Neural cell (in vitro differentiated cells): ENCODE measurements around the gene IMMP2L. TPM values are rescaled to one million over a fixed set of nuclear protein-coding genes. Genes with fewer than 3 reads are reported as not detected.
"Not testable (repeated sequence)": the region's sequence is repeated elsewhere in the genome, so short reads cannot be mapped to it uniquely, and the experiment has no call there.

Source experiments
- H2AFZ ChIP-seq: fragments of 200-600, 300-800 bp; sonication (generic), shearing (Covaris generic); 2 replicates; pipeline ENCODE4 v1.6.0; 2014; ENCODE audit warnings: low read depth, mild to moderate bottlenecking, antibody characterized with exemption, low read length, moderate library complexity
- H3F3A ChIP-seq: fragments of 200-600 bp; shearing (Covaris generic); 2 replicates; pipeline ENCODE4 v1.6.1; 2016; ENCODE audit warnings: mild to moderate bottlenecking, moderate library complexity, mixed read lengths, antibody characterized with exemption, low read length; ENCODE audit not compliant: insufficient read depth, poor library complexity, severe bottlenecking
- H3K27ac ChIP-seq: fragments of 200-600, 300-800 bp; sonication (generic), shearing (Covaris generic); 2 replicates; pipeline ENCODE4 v1.5.1; 2014; ENCODE audit warnings: mild to moderate bottlenecking, low read length, moderate library complexity
- H3K27me3 ChIP-seq: fragments of 300-800, 200-600 bp; sonication (generic), shearing (Covaris generic); 2 replicates; pipeline ENCODE4 v1.6.0; 2014; ENCODE audit warnings: mild to moderate bottlenecking, low read depth, low read length, moderate library complexity; ENCODE audit not compliant: insufficient read depth
- H3K36me3 ChIP-seq: fragments of 300-800, 200-600 bp; sonication (generic), shearing (Covaris generic); 2 replicates; pipeline ENCODE4 v1.5.1; 2014; ENCODE audit warnings: mild to moderate bottlenecking, antibody characterized with exemption, low read length, moderate library complexity; ENCODE audit not compliant: insufficient read depth
- H3K4me2 ChIP-seq: fragments of 300-800, 200-600 bp; sonication (generic), shearing (Covaris generic); 2 replicates; pipeline ENCODE4 v1.6.0; 2014; ENCODE audit warnings: mild to moderate bottlenecking, low read length
- H3K4me3 ChIP-seq: fragments of 300-800, 200-600 bp; sonication (generic), shearing (Covaris generic); 2 replicates; pipeline ENCODE4 v1.5.1; 2014; ENCODE audit warnings: mild to moderate bottlenecking, low read length, moderate library complexity
- H3K79me2 ChIP-seq: fragments of 200-600 bp; shearing (Covaris generic); replicated peaks from 2 replicates; pipeline ENCODE4 v1.6.0; 2014; ENCODE audit warnings: mild to moderate bottlenecking, low read length, moderate library complexity; ENCODE audit not compliant: insufficient read depth
- H3K9ac ChIP-seq: fragments of 300-800, 200-600 bp; sonication (generic), shearing (Covaris generic); 2 replicates; pipeline ENCODE4 v1.6.1; 2016; ENCODE audit warnings: mild to moderate bottlenecking, low read length, mixed read lengths
- H3K9me2 ChIP-seq: fragments of 200-600 bp; shearing (Covaris generic); 2 replicates; pipeline ENCODE4 v1.6.1; 2016; ENCODE audit warnings: mild to moderate bottlenecking, low read length, mixed read lengths; ENCODE audit not compliant: insufficient read depth
- H3K9me3 ChIP-seq: fragments of 200-600, 300-800 bp; sonication (generic), shearing (Covaris generic); 2 replicates; pipeline ENCODE4 v1.6.1; 2016; ENCODE audit warnings: mild to moderate bottlenecking, mixed run types, low read length, moderate library complexity, mixed read lengths
- H4K20me1 ChIP-seq: fragments of 200-600 bp; shearing (Covaris generic); 2 replicates; pipeline ENCODE4 v1.6.1; 2016; ENCODE audit warnings: mild to moderate bottlenecking, mixed run types; ENCODE audit not compliant: insufficient read depth
- CTCF ChIP-seq: fragments of 450-650 bp; IDR thresholded peaks from 2 replicates; pipeline ENCODE4 v1.5.1; 2014; ENCODE audit warnings: antibody characterized with exemption, mild to moderate bottlenecking, moderate library complexity; ENCODE audit not compliant: poor library complexity, severe bottlenecking
- EP300 ChIP-seq: fragments of 450-650 bp; conservative IDR thresholded peaks from 2 replicates; pipeline ENCODE4 v1.6.1; 2014; ENCODE audit warnings: antibody characterized with exemption, mild to moderate bottlenecking, moderate library complexity; ENCODE audit not compliant: poor library complexity, severe bottlenecking
- EZH2 ChIP-seq: fragments of 200-600, 300-800 bp; shearing (Covaris generic), sonication (generic); IDR thresholded peaks from 2 replicates; pipeline ENCODE4 v1.6.1; 2014; ENCODE audit warnings: antibody characterized with exemption, low read length, borderline replicate concordance, mild to moderate bottlenecking; ENCODE audit not compliant: insufficient read depth, poor library complexity, severe bottlenecking
- MXI1 ChIP-seq: fragments of 450-650 bp; conservative IDR thresholded peaks from 2 replicates; pipeline ENCODE4 v1.6.1; 2014; ENCODE audit warnings: antibody characterized with exemption, mild to moderate bottlenecking; ENCODE audit not compliant: poor library complexity, severe bottlenecking
- POLR2AphosphoS5 ChIP-seq: IDR thresholded peaks from 2 replicates; pipeline ENCODE4 v1.6.1; 2012
- RAD21 ChIP-seq: fragments of 450-650 bp; conservative IDR thresholded peaks from 2 replicates; pipeline ENCODE4 v1.6.1; 2014; ENCODE audit warnings: antibody characterized with exemption, mild to moderate bottlenecking, moderate library complexity
- SMC3 ChIP-seq: fragments of 450-650 bp; conservative IDR thresholded peaks from 2 replicates; pipeline ENCODE4 v1.6.1; 2014; ENCODE audit warnings: antibody characterized with exemption, mild to moderate bottlenecking, moderate library complexity; ENCODE audit not compliant: poor library complexity
- TAF1 ChIP-seq: IDR thresholded peaks from 2 replicates; pipeline ENCODE4 v1.6.1; 2012; ENCODE audit warnings: low read depth
- polyA plus RNA-seq: library from polyadenylated mRNA; depleted of rRNA; stranded (reverse); fragments of >200 nt; gene quantifications from 2 replicates; pipeline ENCODE4 v1.2.3, GENCODE V29; 2014
- TF ChIP-seq, protein P1 (sequence below): IDR thresholded peaks from 2 replicates; pipeline ENCODE4 v1.6.1; 2012; ENCODE audit warnings: borderline replicate concordance

Gene IMMP2L
- polyA plus RNA-seq, 1 donor from 2014 or later = 9.7 TPM

GRCh38 chr7:111290982-111291381 is 271.3 kb downstream of the IMMP2L start:
- H3K27ac ChIP-seq = no peak overlapping the region
- no peaks in the 10 kb centered on the region for H4K20me1 ChIP-seq
- no peaks in the 10 kb centered on the region for H3F3A ChIP-seq
- H3K27me3 ChIP-seq = no peaks in the 10 kb centered on the region
- no peak overlapping the region for H3K9ac ChIP-seq
- H3K36me3 ChIP-seq = no peaks in the 10 kb centered on the region
- no peak overlapping the region for H3K4me2 ChIP-seq
- no peak overlapping the region for H2AFZ ChIP-seq
- no peaks in the 10 kb centered on the region for H3K9me2 ChIP-seq
- H3K9me3 ChIP-seq = no peaks in the 10 kb centered on the region
- TF ChIP-seq CTCF = no peak
- no peak for TF ChIP-seq EZH2
- TF ChIP-seq TAF1 = no peak
- no peak for TF ChIP-seq SMC3
- TF ChIP-seq EP300 = no peak
- TF ChIP-seq MXI1 = no peak
- no peak for TF ChIP-seq POLR2AphosphoS5
- no peak for TF ChIP-seq RAD21
- TF ChIP-seq, protein P1, sequence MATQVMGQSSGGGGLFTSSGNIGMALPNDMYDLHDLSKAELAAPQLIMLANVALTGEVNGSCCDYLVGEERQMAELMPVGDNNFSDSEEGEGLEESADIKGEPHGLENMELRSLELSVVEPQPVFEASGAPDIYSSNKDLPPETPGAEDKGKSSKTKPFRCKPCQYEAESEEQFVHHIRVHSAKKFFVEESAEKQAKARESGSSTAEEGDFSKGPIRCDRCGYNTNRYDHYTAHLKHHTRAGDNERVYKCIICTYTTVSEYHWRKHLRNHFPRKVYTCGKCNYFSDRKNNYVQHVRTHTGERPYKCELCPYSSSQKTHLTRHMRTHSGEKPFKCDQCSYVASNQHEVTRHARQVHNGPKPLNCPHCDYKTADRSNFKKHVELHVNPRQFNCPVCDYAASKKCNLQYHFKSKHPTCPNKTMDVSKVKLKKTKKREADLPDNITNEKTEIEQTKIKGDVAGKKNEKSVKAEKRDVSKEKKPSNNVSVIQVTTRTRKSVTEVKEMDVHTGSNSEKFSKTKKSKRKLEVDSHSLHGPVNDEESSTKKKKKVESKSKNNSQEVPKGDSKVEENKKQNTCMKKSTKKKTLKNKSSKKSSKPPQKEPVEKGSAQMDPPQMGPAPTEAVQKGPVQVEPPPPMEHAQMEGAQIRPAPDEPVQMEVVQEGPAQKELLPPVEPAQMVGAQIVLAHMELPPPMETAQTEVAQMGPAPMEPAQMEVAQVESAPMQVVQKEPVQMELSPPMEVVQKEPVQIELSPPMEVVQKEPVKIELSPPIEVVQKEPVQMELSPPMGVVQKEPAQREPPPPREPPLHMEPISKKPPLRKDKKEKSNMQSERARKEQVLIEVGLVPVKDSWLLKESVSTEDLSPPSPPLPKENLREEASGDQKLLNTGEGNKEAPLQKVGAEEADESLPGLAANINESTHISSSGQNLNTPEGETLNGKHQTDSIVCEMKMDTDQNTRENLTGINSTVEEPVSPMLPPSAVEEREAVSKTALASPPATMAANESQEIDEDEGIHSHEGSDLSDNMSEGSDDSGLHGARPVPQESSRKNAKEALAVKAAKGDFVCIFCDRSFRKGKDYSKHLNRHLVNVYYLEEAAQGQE = no peak
- no peak overlapping the region for H3K4me3 ChIP-seq
- H3K79me2 ChIP-seq = no peaks in the 10 kb centered on the region

DNA sequence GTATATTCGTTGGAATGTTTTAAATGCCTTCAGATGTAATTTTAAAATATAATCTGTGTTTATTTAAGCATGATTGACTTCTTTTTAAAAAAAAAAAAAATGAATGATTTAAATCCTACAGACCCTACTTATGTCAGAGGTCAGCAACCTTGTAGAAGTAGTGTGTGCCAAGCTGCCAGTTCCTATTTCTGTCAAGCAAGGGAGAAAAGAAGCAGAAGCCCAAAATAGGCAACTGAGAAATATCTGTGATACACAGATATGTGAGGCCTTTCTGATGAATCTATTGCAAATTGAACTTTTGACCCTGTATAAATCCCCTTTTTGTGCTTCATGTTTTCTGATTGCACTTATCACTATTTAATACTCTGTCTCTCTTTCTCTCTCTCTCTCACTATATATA is 271.9 kb downstream of the IMMP2L start:
- no peak for TF ChIP-seq MXI1
- TF ChIP-seq, protein P1 = no peak
- TF ChIP-seq SMC3 = no peak
- TF ChIP-seq TAF1 = no peak
- no peak for TF ChIP-seq EZH2
- TF ChIP-seq CTCF = no peak
- TF ChIP-seq EP300 = no peak
- TF ChIP-seq RAD21 = no peak
- TF ChIP-seq POLR2AphosphoS5 = no peak
- Histone ChIP-seq H3F3A (no peaks in the 10 kb centered on the region), H3K4me2 (no peak overlapping the region), H3K27me3 (no peaks in the 10 kb centered on the region), H3K79me2 (no peaks in the 10 kb centered on the region), H4K20me1 (no peaks in the 10 kb centered on the region), H3K4me3 (no peak overlapping the region), H3K27ac (no peak overlapping the region), H3K9ac (no peak overlapping the region), H2AFZ (no peak overlapping the region), H3K9me3 (no peaks in the 10 kb centered on the region), H3K36me3 (no peaks in the 10 kb centered on the region), H3K9me2 (no peaks in the 10 kb centered on the region)

DNA sequence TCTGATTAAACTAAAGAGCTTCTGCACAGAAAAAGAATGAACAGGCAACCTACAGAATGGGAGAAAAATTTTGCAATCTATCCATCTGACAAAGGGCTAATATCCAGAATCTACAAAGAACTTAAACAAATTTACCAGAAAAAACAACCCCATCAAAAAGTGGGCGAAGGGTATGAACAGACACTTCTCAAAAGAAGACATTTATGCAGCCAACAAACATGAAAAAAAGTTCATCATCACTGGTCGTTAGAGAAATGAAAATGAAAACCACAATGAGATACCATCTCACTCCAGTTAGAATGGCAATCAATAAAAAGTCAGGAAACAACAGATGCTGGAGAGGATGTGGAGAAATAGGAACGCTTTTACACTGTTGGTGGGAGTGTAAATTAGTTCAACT is 273.9 kb downstream of the IMMP2L start:
- H3K36me3 ChIP-seq, H3K79me2 ChIP-seq, H3F3A ChIP-seq, H2AFZ ChIP-seq, H3K4me2 ChIP-seq, H4K20me1 ChIP-seq, H3K9me3 ChIP-seq, H3K9ac ChIP-seq, H3K27ac ChIP-seq, H3K9me2 ChIP-seq, H3K27me3 ChIP-seq, H3K4me3 ChIP-seq: not testable (repeated sequence)
